Trophoblast cell (in vitro differentiated cells and primary cell): ENCODE measurements around the gene MAPK14.

Source experiments
- DNase-seq, 2 donors: peaks; one replicate each; pipeline ENCODE4 v3.0.0-alpha.2; 2016
- H2AFZ ChIP-seq: 2 replicates; pipeline ENCODE4 v1.6.1; 2013; ENCODE audit warnings: low read length, moderate library complexity, mild to moderate bottlenecking; ENCODE audit not compliant: insufficient read depth, poor library complexity
- H2AK5ac ChIP-seq: 2 replicates; pipeline ENCODE4 v1.6.1; 2013; ENCODE audit warnings: mild to moderate bottlenecking, low read length
- H2BK120ac ChIP-seq: 2 replicates; pipeline ENCODE4 v1.6.1; 2013; ENCODE audit warnings: low read length, mild to moderate bottlenecking, moderate library complexity; ENCODE audit not compliant: insufficient read depth, poor library complexity
- H2BK12ac ChIP-seq: 2 replicates; pipeline ENCODE4 v1.6.1; 2013; ENCODE audit warnings: mild to moderate bottlenecking, low read length, moderate library complexity
- H2BK5ac ChIP-seq: 2 replicates; pipeline ENCODE4 v1.6.1; 2013; ENCODE audit warnings: low read length, low read depth, moderate library complexity, mild to moderate bottlenecking; ENCODE audit not compliant: poor library complexity
- H3K14ac ChIP-seq: 2 replicates; pipeline ENCODE4 v1.6.1; 2013; ENCODE audit warnings: mild to moderate bottlenecking, low read length
- H3K18ac ChIP-seq: 2 replicates; pipeline ENCODE4 v1.6.1; 2013; ENCODE audit warnings: mild to moderate bottlenecking, low read length
- H3K23ac ChIP-seq: 2 replicates; pipeline ENCODE4 v1.6.1; 2013; ENCODE audit warnings: low read length
- H3K27ac ChIP-seq: 2 replicates; pipeline ENCODE4 v1.5.1; 2013; ENCODE audit warnings: low read depth, mild to moderate bottlenecking, inconsistent platforms, low read length, moderate library complexity
- H3K27me3 ChIP-seq: 2 replicates; pipeline ENCODE4 v1.6.1; 2013; ENCODE audit warnings: inconsistent platforms, mild to moderate bottlenecking, low read length, moderate library complexity; ENCODE audit not compliant: insufficient read depth
- H3K36me3 ChIP-seq, 2 experiments: 1 replicate in 1 of 2; 2 replicates in 1 of 2; pipeline ENCODE4 v1.6.1; 2013; ENCODE audit warnings: low read length in 2 of 2, mild to moderate bottlenecking in 2 of 2, moderate library complexity in 1 of 2; ENCODE audit not compliant: insufficient read depth in 2 of 2, control insufficient read depth in 1 of 2
- H3K4ac ChIP-seq: 2 replicates; pipeline ENCODE4 v1.6.1; 2013; ENCODE audit warnings: low read depth, mild to moderate bottlenecking, low read length, moderate library complexity
- H3K4me1 ChIP-seq, 2 experiments: 1 replicate in 1 of 2; 2 replicates in 1 of 2; pipeline ENCODE4 v1.6.1; 2013; ENCODE audit warnings: low read length in 2 of 2, mild to moderate bottlenecking in 2 of 2, moderate library complexity in 1 of 2; ENCODE audit not compliant: insufficient read depth in 2 of 2, control insufficient read depth in 1 of 2
- H3K4me2 ChIP-seq: 2 replicates; pipeline ENCODE4 v1.6.1; 2013; ENCODE audit warnings: inconsistent platforms, mild to moderate bottlenecking, low read length, moderate library complexity
- H3K4me3 ChIP-seq: 2 replicates; pipeline ENCODE4 v1.5.1; 2013; ENCODE audit warnings: mild to moderate bottlenecking, low read depth, low read length, inconsistent platforms
- H3K79me1 ChIP-seq: one replicate; pipeline ENCODE4 v1.6.1; 2013; ENCODE audit warnings: low read length
- H3K79me2 ChIP-seq: 2 replicates; pipeline ENCODE4 v1.6.1; 2013; ENCODE audit warnings: low read length, mild to moderate bottlenecking; ENCODE audit not compliant: control insufficient read depth, insufficient read depth, poor library complexity
- H3K9ac ChIP-seq: 2 replicates; pipeline ENCODE4 v1.6.1; 2013; ENCODE audit warnings: mild to moderate bottlenecking, low read length
- H3K9me3 ChIP-seq: 2 replicates; pipeline ENCODE4 v1.6.1; 2013; ENCODE audit warnings: low read depth, mild to moderate bottlenecking, control low read depth, inconsistent platforms, low read length; ENCODE audit not compliant: insufficient read depth
- H4K12ac ChIP-seq: 2 replicates; pipeline ENCODE4 v1.6.1; 2013; ENCODE audit warnings: low read depth, mild to moderate bottlenecking, low read length, moderate library complexity
- H4K8ac ChIP-seq: 2 replicates; pipeline ENCODE4 v1.6.1; 2013; ENCODE audit warnings: low read depth, mild to moderate bottlenecking, low read length, moderate library complexity
- H4K91ac ChIP-seq: one replicate; pipeline ENCODE4 v1.6.1; 2013; ENCODE audit warnings: low read depth, mild to moderate bottlenecking, low read length, moderate library complexity
- WGBS: extraction: QIAGEN DNeasy Blood & Tissue Kit; methylation state at CpG from one replicate; pipeline ENCODE4 v1.1.7; 2013; ENCODE audit warnings: missing lambda C conversion rate; ENCODE audit not compliant: insufficient read length, insufficient coverage; ENCODE audit errors: extremely low coverage; 5-methylcytosine and 5-hydroxymethylcytosine counted together

Gene MAPK14

DNA sequence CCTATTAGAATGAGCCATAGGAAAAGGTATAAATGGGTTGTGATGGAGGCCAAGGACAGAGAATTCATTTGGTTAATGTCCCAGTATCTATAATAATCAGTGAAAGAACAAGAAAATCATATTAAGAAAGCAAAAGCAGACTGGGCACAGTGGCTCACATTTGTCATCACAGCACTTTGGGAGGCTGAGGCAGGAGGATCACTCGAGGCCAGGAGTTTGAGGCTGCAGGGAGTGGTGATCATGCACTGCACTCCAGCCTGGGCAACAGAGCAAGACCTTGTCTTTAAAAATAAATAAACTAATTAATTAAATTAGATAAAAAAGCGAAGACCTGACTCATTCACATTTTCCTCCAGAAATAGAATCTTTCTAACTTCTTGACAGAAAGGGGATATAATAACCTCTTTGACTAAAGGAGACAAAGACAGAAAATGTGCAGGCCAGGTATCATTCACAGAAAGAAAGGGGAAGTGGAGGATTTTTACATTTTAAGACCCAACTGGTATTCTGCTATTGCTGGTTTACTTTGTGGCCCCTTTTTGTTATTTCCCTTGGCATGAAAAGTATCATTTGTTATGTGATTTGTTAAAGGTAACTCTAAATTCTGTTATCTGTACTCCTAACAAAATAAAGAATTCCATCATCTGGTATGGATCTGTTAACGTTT, 70.8 kb downstream of the MAPK14 start:
- Histone ChIP-seq H3K27ac (no peak overlapping the region), H3K4me2 (no peak overlapping the region), H3K79me2 (no peaks in the 10 kb centered on the region), H4K8ac (no peak overlapping the region), H2AK5ac (no peak overlapping the region), H3K23ac (no peak overlapping the region), H3K18ac (no peak overlapping the region), H3K79me1 (no peaks in the 10 kb centered on the region), H3K9me3 (no peaks in the 10 kb centered on the region), H3K9ac (no peak overlapping the region), H2BK12ac (no peak overlapping the region), H2BK5ac (no peak overlapping the region), H2BK120ac (no peak overlapping the region), H4K91ac (no peak overlapping the region), H3K27me3 (no peaks in the 10 kb centered on the region), H3K36me3 (peaks cover 5 to 14% of the 10 kb centered on the region in 2 experiments), H3K4me3 (no peak overlapping the region), H3K4ac (no peak overlapping the region), H3K14ac (no peak overlapping the region), H4K12ac (no peak overlapping the region), H3K4me1 (peaks cover 0 to 2% of the 10 kb centered on the region in 2 experiments), H2AFZ (no peak overlapping the region)
- WGBS, result no CpG with 5 or more reads among the region's 3 CpGs
- DNase-seq, result no peak

- Histone ChIP-seq H3K79me2 (no peaks in the 10 kb centered on the region), H2BK120ac (no peak overlapping the region), H3K79me1 (no peaks in the 10 kb centered on the region), H3K27me3 (no peaks in the 10 kb centered on the region), H3K18ac (no peak overlapping the region), H4K8ac (no peak overlapping the region), H2AFZ (no peak overlapping the region), H3K27ac (no peak overlapping the region), H2BK5ac (no peak overlapping the region), H3K4ac (no peak overlapping the region), H3K4me3 (no peak overlapping the region), H3K9me3 (no peaks in the 10 kb centered on the region), H3K4me1 (peaks cover 0 to 2% of the 10 kb centered on the region in 2 experiments), H3K14ac (no peak overlapping the region), H3K4me2 (no peak overlapping the region), H3K36me3 (peaks cover 5 to 15% of the 10 kb centered on the region in 2 experiments), H4K91ac (no peak overlapping the region), H2AK5ac (no peak overlapping the region), H4K12ac (no peak overlapping the region), H3K23ac (no peak overlapping the region), H2BK12ac (no peak overlapping the region), H3K9ac (no peak overlapping the region)
- WGBS, result no CpG with 5 or more reads among the region's 5 CpGs
- DNase-seq, result no peak
Observed at GRCh38 chr6:36098920-36099647, 71.5 kb downstream of the MAPK14 start.

GRCh38 chr6:36099869-36100483, 72.4 kb downstream of the MAPK14 start:
- Histone ChIP-seq H2AK5ac (no peak overlapping the region), H3K27ac (no peak overlapping the region), H3K18ac (no peak overlapping the region), H4K8ac (no peak overlapping the region), H3K27me3 (no peaks in the 10 kb centered on the region), H3K14ac (no peak overlapping the region), H3K9ac (no peak overlapping the region), H2BK120ac (no peak overlapping the region), H3K79me1 (no peaks in the 10 kb centered on the region), H3K4me1 (peaks cover 0 to 2% of the 10 kb centered on the region in 2 experiments), H2AFZ (no peak overlapping the region), H4K12ac (no peak overlapping the region), H2BK12ac (no peak overlapping the region), H3K4me2 (no peak overlapping the region), H3K79me2 (no peaks in the 10 kb centered on the region), H4K91ac (no peak overlapping the region), H3K36me3 (peaks cover 5 to 17% of the 10 kb centered on the region in 2 experiments), H3K23ac (no peak overlapping the region), H3K4ac (no peak overlapping the region), H3K9me3 (no peaks in the 10 kb centered on the region), H3K4me3 (no peak overlapping the region), H2BK5ac (no peak overlapping the region)
- WGBS, result no CpG with 5 or more reads among the region's 6 CpGs
- no peak for DNase-seq

DNA sequence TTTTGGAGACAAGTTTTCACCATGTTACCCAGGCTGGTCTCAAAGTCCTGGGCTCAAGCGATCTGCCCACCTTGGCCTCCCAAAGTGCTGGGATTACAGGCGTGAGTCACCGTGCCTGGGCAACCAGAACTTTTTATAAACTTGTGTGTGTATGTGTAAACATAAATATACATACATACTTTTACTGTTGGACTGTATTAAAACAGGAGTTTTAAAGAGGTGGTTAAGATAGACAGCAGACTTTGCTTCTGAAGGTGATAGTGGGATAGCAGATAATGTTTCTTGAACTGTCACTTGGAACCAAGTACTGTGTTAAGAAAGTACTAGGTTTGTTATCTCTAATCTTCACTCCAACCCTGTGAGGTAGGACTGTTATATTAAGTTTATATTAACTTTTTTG, 74.1 kb downstream of the MAPK14 start:
- no peak for DNase-seq
- Histone ChIP-seq H2AK5ac (no peak overlapping the region), H3K4me2 (no peak overlapping the region), H4K12ac (no peak overlapping the region), H3K9ac (no peak overlapping the region), H3K18ac (no peak overlapping the region), H3K4me1 (peaks cover 0 to 2% of the 10 kb centered on the region in 2 experiments), H3K4ac (no peak overlapping the region), H3K23ac (no peak overlapping the region), H3K14ac (no peak overlapping the region), H2BK5ac (no peak overlapping the region), H3K27ac (no peak overlapping the region), H2AFZ (no peak overlapping the region), H3K27me3 (no peaks in the 10 kb centered on the region), H3K79me2 (no peaks in the 10 kb centered on the region), H3K79me1 (no peaks in the 10 kb centered on the region), H4K8ac (no peak overlapping the region), H4K91ac (no peak overlapping the region), H2BK120ac (no peak overlapping the region), H3K36me3 (peaks cover 3 to 15% of the 10 kb centered on the region in 2 experiments), H3K9me3 (no peaks in the 10 kb centered on the region), H3K4me3 (no peak overlapping the region), H2BK12ac (no peak overlapping the region)
- WGBS, result no CpG with 5 or more reads among the region's 3 CpGs
